KOPT-K1 (cell line): ENCODE measurements around the gene SERINC3.
"Not testable (repeated sequence)": the region's sequence is repeated elsewhere in the genome, so short reads cannot be mapped to it uniquely, and the experiment has no call there.

Source experiments
- H3K27ac ChIP-seq: fragments of 200-600 bp; sonication (generic); 2 replicates; pipeline ENCODE4 v1.5.1; 2016; ENCODE audit warnings: antibody characterized with exemption, mild to moderate bottlenecking, low read depth, low read length; ENCODE audit not compliant: poor library complexity, severe bottlenecking
- H3K36me3 ChIP-seq: fragments of 200-600 bp; sonication (generic); 2 replicates; pipeline ENCODE4 v1.5.1; 2017; ENCODE audit warnings: antibody characterized with exemption, mild to moderate bottlenecking, low read length, moderate library complexity; ENCODE audit not compliant: insufficient read depth
- H3K9me3 ChIP-seq: fragments of 200-600 bp; sonication (generic); 2 replicates; pipeline ENCODE4 v1.5.1; 2017; ENCODE audit warnings: antibody characterized with exemption, low read length, mild to moderate bottlenecking; ENCODE audit not compliant: insufficient read depth, poor library complexity, severe bottlenecking

The SERINC3 gene

GRCh38 chr20:44521484-44522481 lies at the start of gene SERINC3:
Gene SERINC3 (minus strand): TSS chr20:44522070. CDS start chr20:44521951, 119 bp downstream.
- H3K27ac ChIP-seq: peak within 1 kb of the TSS; percentile 86
- H3K36me3 ChIP-seq: peaks cover 2% of the 10 kb centered on the region; the same call in 1 of the 2 replicates
- no peaks in the 10 kb centered on the region for H3K9me3 ChIP-seq

GRCh38 chr20:44571362-44571988 lies 49.6 kb upstream of the SERINC3 start:
- peak overlapping the region; percentile 82 for H3K27ac ChIP-seq
- H3K36me3 ChIP-seq: no peaks in the 10 kb centered on the region
- H3K9me3 ChIP-seq: no peaks in the 10 kb centered on the region

DNA sequence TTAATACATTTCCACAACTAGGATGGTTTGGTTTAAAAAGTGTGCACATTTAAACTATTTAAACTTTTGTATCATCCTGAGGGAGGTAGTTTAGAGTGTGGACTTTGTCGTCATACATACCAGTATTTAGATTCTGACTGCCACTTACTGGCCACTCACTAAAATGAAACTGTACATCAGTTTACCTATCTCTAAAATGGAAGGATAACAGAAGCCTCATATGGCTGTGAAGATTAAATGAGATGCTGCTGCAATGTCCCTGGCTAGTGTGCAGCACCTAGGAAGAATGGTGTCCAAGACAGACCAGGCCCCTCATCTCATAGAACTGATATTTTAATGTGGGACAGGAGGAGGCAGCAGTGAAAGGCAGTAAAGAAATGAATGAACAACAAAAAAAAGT lies 48.5 kb upstream of the SERINC3 start:
- Histone ChIP-seq H3K36me3 (no peaks in the 10 kb centered on the region), H3K9me3 (no peaks in the 10 kb centered on the region), H3K27ac (peak overlapping the region; percentile 82)

- Histone ChIP-seq H3K27ac (no peak overlapping the region), H3K9me3 (no peaks in the 10 kb centered on the region)
These were observed 44.9 kb upstream of the SERINC3 start for GRCh38 chr20:44566811-44567210.

GRCh38 chr20:44566018-44566417 lies 44.1 kb upstream of the SERINC3 start:
- H3K36me3 ChIP-seq: no peaks in the 10 kb centered on the region
- H3K9me3 ChIP-seq: no peaks in the 10 kb centered on the region
- no peak overlapping the region for H3K27ac ChIP-seq

More at GRCh38 chr20:44566811-44567210, 44.9 kb upstream of the SERINC3 start:
- H3K36me3 ChIP-seq: no peaks in the 10 kb centered on the region

- no peak overlapping the region for H3K27ac ChIP-seq
- H3K36me3 ChIP-seq: no peaks in the 10 kb centered on the region
- no peaks in the 10 kb centered on the region for H3K9me3 ChIP-seq
These were observed 40.0 kb upstream of the SERINC3 start for GRCh38 chr20:44561876-44562275.

DNA sequence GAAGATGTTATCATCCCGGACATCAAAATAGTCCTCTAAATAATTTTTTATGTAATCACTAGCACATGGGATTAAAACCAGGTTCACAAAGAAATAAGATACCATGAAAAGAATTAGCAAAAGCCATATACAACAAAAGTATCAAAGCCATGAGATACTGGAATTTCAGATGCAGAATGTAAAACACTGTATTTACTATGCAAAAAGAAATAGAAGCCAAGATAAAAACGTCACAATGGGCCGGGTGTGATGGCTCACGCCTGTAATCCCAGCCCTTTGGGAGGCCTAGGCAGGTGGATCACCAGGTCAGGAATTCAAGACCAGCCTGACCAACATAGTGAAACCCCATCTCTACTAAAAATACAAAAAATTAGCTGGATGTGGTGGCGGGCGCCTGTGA lies 38.9 kb upstream of the SERINC3 start:
- not testable (repeated sequence) for H3K27ac ChIP-seq, H3K9me3 ChIP-seq, H3K36me3 ChIP-seq

DNA sequence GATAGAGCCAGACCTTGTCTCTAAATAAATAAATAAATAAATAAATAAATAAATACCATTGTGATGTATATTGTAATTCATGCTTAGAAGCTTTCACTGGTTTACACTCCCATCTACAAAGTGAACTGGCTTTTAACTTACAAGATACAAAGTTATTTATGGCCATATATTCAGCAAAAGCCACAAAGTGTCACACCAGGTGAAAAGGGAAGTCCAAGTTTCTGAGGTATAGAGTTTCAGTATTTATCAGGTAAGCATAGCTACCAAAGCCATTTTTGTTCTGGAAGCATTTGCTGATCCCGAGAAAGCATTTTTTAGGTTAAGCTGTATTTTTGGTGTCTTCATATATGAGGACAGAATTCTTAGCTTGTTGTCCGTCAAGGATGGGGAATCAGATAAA lies 38.4 kb upstream of the SERINC3 start:
- Histone ChIP-seq H3K36me3 (no peaks in the 10 kb centered on the region), H3K27ac (no peak overlapping the region), H3K9me3 (no peaks in the 10 kb centered on the region)

GRCh38 chr20:44559302-44559701 lies 37.4 kb upstream of the SERINC3 start:
- Histone ChIP-seq H3K27ac (no peak overlapping the region), H3K36me3 (no peaks in the 10 kb centered on the region), H3K9me3 (no peaks in the 10 kb centered on the region)

- Histone ChIP-seq H3K9me3 (no peaks in the 10 kb centered on the region), H3K27ac (peak overlapping the region; percentile 61), H3K36me3 (no peaks in the 10 kb centered on the region)
These were observed 31.4 kb upstream of the SERINC3 start for GRCh38 chr20:44552950-44553908.

DNA sequence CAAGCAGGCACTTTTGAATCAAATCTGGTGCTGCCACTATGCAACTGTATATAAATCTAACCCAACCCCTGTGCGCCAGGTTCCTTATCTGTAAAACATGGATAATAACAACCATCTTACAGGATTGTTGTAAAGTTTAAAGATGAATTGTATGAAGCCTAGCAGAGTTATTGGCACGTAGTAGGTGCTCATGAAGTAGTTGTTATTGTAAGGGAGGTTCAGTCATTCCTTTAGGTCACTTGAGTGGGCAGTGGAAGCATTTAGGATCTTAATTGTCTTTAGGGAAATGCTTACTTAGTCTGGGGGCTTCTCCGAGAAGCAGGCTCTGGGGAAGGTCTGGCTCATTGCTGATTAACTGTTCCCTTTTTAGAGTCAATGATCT lies 30.7 kb upstream of the SERINC3 start:
- Histone ChIP-seq H3K36me3 (no peaks in the 10 kb centered on the region), H3K27ac (peak overlapping the region; percentile 61), H3K9me3 (no peaks in the 10 kb centered on the region)

- no peaks in the 10 kb centered on the region for H3K36me3 ChIP-seq
- peak overlapping the region; percentile 61 for H3K27ac ChIP-seq
- no peaks in the 10 kb centered on the region for H3K9me3 ChIP-seq
These were observed 30.2 kb upstream of the SERINC3 start for GRCh38 chr20:44552050-44552449.

GRCh38 chr20:44549123-44549522 lies 27.3 kb upstream of the SERINC3 start:
- Histone ChIP-seq H3K27ac (no peak overlapping the region), H3K9me3 (no peaks in the 10 kb centered on the region), H3K36me3 (no peaks in the 10 kb centered on the region)

GRCh38 chr20:44547419-44547818 lies 25.5 kb upstream of the SERINC3 start:
- no peak overlapping the region for H3K27ac ChIP-seq
- no peaks in the 10 kb centered on the region for H3K36me3 ChIP-seq
- H3K9me3 ChIP-seq: no peaks in the 10 kb centered on the region

GRCh38 chr20:44544263-44544662 lies 22.4 kb upstream of the SERINC3 start:
- Histone ChIP-seq H3K27ac (no peak overlapping the region), H3K9me3 (no peaks in the 10 kb centered on the region), H3K36me3 (no peaks in the 10 kb centered on the region)
